ENCODE data around the gene IRF2.
"Not testable (repeated sequence)": the region's sequence is repeated elsewhere in the genome, so short reads cannot be mapped to it uniquely, and the experiment has no call there.

The IRF2 gene

DNA sequence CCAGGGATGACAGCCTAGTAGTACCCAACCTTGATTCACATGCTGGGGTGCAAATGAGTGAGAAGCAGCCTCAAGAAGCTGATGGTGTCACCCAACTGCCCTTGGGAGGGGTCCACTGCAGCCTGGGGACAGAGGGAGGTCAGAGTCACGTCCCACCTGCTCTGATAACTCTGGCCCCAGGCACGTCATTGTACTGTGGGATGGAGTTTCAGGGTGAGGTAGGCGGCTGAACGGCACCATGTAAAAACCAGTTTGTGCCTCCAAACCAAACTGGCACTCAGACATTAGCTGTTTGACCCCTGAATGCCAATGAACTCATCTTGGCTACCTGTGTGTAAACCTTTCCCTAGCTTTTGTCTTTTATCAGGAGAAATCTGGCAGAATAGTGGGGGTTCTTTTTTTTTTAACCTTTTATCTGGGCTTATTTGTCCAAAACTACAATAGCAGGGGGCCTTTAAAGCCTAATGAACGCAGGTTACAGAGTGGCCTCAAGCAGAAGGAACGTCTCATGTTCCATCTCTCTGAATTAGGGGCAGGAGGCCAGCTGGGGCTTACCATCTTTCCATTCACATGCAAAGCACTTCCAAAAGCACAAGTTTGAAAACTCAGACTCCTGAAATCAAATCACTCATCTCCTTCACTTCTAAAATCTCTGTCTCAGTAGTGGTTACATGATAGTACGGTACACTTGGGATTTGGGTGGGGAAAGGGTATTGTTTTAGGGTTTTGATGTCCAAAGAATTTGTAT is 89.4 kb downstream of the IRF2 start:
- no peak for DNase-seq

DNA sequence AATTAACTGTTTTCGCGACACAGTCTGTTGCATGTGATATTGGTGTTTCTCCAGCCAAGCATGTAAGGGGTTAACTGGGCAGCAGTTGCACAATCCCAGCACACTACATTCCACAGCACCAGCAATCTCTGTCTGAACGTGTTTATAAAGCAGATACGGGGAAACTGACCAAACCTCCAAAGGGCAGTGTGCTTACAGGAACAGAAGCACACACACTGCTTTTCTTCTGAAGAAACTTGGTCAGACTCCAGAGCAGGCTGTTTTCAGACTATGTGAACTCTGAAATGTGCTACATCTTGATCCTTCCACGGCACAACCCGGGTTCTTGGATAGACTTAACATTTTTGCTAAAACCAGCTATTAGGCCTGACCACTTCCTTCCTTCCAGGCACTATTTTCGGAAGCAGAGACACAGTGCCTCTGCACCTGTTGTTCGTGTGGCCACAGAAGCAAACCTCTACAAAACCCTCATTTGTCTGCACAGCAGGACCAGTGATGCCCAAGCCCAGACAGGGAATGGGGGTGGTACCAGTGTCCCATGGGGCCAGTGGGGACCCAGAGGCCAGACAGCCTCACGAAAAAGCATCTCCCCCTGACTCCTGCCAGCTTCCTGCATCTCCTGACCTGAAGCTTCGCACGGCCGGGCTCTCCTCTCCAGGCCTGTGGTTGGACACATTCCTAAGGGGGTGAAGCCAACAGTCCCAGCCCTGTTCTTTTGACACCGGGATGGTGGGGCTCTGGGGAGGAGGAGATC is 90.1 kb downstream of the IRF2 start:
- DNase-seq: no peak

DNA sequence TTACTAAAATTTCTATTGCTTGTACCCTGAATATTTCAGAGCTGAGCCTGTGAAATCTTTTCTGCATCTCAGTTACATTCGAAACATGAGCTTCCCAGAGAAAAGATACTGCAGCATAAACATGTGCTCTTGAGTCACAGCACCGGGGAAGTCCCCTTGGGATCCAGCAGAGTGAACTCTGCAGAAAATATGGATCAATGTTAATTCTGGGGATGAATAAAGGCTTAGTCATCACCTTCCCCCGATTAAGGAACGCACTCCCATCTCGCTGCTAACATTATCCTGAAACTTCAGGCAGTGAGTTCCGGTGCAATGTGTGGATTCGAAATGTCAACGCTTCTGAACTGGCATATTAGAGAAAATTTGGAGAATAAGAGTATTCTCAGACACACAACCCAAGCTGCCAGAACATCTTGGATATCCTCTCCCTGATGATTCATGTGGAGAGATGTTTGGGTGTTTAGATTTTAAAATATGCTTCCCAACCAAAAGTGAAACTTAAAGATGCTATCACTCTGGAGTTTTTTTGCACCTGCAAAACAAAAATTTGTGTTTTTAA is 90.8 kb downstream of the IRF2 start:
- no peak for DNase-seq

DNA sequence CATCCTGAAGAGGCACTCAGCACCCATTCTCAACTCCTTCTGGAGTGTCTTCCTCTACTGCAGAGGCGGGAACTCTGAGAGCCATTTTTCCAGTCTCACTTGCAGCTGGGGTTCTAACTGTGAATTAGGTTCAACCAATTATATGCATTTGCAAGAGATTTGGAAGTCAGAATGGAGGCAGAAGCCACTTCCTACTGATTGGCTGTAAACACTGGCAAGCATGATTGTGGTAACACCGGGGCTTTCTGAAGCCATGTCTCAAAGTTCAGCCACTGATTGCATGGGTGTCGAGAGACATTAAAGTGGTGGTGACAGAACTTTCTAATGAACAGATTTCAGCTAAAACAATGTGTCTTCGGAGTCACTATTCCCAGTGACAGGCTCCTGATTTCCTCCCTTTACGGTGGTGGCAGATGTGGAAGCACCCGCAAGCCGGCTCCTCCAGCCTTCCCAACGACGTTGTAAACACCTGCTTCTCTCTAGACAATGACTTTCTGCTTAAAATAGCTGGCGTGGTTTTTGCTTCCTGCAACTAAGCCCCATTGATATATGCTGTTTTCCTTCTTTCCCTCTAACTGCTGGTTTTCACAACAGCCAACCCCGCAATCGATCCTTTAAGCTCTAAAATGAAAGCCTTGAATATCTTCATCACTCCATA is 92.0 kb downstream of the IRF2 start:
- no peak for DNase-seq

DNA sequence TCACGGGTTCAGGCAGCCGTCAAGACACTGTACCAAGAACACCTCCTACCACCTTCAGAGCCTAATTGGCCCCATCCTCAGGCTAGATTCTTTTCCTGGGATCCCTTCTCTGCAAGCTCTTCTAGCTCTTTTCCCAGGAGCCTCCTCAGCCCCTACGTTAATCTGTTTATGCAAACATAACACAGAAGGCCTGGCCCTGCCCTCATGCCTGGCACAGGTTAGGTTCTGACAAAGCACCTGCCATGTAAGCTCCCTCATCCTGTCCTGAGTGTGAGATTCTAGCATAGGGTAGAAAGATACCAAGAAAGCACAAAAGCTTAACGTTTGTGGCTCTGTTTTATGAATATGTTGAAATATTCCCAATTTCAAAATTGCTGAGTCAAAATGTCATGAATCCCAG is 93.6 kb downstream of the IRF2 start:
- DNase-seq: no peak

DNA sequence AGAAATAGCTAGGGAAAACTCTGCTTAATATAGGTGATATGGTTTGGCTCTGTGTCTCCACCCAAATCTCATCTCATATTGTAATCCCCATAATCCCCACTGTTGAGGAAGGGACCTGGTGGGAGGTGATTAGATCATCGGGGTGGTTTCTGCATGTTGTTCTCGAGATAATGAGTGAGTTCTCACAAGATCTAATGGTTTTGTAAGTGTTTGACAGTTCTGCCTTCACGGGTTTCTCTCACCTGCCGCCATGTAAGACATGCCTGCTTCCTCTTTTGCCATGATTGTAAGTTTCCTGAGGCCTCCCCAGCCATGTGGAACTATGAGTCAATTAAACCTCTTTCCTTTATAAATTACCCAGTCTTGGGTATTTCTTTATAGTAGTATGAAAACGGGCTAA is 94.1 kb downstream of the IRF2 start:
- DNase-seq: not testable (repeated sequence)

DNA sequence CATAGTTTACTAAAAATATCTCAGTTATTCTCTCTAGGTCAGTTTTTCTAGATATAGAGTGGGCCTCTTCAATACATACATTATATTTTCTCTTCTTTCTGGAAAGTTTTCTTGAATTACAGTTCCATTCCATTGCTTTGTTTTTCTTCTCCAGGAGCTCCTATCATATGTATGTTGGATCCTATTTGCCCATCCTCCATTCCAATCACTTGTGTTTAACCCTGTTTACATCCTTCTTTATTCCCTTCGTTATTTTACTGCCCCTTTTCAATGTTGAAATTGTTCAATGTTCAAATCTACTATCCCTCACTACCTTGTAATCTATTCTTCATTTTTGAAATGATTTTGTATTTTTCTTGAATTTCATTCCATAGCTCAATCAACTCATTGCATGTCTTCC is 97.4 kb downstream of the IRF2 start:
- DNase-seq: no peak

DNA sequence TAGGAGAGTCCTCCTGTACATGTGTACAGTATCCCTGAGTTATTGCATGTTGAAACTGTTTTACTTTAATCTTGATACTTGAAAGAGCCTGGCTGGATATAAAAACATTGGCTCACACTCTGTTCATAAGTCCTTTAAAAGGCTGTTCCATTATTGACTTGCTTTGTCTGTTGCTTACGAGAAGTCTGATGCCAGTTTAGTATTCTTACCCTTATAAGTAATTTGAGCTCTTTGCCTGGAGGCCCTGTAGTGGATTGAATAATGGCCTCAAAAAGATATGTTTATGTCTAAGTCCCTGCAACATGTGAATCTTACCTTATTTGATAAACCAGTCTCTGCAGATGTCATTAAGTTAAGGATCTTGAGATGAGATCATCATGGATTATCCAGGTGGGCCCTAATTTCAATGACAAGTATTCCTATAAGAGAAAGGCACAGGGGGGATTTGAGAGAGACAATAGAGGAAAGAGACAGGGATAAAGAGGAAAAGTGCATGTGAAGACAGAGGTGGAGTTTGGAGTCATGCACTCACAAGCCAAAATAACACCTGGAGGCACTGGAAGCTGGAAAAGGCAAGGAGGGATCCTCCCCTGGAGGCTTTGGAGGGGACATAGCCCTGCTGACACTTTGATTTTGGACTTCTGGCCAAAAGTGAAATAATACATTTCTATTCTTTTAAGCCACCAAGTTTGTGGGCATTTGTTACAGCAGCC is 98.1 kb downstream of the IRF2 start:
- no peak for DNase-seq

DNA sequence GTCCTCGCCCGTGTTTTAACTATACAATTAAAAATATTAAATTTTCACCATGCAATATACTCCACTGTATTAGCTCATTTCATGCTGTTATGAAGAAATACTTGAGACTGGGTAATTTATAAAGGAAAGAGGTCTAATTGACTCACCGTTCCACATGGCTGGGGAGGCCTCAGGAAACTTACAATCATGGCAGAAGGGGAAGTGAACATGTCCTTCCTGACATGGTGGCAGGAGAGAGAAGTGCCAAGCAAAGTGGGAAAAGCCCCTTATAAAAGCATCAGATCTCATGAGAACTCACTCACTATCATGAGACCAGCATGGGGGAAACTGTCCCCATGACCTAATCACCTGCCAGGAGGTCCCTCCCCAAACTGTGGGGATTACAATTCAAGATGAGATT is 98.7 kb downstream of the IRF2 start:
- DNase-seq: not testable (repeated sequence)

DNA sequence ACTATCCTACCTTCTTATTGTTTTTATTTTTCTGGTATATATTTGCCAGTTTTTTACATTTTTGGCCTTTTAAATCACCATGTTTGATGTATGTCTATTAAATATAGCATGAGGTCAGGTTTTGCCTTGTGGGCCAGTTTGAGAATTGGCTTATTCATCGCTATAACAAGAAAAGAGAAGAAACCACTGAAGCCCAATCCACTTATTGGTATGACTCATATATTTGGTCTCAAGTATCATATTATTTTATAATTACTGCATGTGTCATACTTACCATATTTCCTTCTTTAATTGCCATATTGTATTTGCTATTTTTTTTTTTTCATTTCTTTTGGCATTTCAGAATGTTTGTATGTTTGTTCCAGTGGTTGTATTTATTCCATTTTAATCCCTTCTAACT is 99.3 kb downstream of the IRF2 start:
- no peak for DNase-seq

DNA sequence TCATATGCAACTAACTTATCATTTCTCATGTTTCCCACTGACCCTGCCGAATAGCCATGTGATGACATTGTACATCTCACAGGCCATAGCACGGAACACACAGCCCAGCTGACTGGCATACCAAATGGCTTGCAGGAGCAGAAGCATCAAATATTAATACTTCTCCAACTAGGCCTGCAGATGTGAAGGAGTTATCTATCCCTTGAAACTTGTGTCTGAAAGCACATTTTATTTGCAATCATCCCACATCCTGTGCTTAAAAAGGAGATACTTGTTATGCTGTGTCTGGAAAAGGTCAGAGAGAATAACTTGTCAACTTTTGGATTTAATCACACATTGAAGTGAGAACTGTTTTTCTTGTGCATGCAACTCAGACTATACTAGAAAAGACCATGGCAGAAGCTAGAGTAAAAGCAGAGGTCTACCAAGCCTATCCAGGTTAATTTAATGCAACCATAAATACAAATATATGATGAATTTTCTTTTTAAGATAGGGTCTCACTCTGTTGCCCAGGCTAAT is 100.4 kb downstream of the IRF2 start:
- no peak for DNase-seq

DNA sequence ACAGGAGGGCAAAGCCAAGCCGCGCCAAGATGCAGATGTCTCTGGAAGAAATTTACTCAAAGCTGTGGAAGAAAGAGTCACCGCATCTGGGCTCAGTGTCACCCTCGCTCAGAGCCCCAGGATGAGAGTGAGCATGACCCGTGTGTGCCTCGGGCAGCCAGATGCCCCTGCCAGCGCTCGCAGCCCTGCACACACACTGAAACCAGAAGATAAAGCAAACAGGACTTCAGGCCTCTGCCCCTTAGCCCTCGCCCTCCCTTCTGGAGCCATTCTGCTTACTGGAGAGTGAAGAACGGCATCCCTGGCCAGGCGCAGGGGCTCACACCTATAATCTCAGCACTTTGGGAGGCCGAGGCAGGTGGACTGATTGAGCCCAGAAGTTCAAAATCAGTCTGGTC is 103.0 kb downstream of the IRF2 start:
- no peak for DNase-seq

DNA sequence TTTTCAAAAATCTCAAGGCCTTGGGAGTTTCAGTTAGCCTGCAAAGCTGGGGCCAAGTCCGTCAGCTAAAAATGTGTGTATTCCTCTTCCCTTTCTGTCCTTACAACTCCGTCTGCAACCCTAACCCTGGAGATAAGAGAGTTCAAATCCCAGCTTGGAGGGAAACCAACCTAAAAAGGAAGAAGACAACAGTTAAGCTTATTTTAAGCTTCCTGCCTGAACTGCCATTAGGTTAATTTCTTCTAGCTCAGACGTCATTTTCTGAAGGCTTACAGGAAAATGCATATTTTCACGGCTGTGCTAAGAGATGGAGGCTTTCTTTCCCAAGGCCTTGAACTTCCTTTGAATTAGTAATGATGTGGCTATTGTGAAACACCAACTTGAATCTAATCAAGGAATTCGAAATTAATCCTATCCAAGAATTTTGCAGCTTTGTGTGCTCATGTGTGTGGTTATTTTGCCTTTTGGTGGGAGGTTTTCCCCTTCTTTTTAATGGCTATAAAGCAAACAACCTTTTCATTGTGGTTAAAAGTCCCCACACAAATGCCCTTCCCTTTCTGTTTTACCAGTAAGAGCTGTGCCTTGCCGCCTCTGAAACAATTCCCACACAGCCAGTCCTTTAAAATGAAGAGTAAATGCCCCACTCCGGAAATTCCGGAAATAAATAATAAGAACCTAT is 103.5 kb downstream of the IRF2 start:
- DNase-seq: no peak

DNA sequence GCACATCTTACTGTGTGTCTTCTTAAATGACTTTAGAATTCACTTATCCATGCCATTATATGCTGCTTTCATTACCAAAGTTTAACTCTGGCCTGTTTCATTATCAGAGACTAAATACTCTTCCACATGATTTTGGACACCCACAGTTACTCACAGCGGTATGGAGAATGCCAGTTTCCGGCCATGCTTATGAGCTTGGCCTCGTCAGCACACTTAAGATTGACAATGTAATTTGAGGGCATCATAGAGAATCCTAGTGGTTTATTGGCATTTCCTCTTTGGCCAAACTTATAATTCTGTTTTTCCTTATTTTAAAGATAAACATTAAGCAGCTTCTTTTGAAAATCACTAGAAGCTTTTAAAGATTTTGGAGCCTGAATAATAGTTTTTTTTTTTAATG is 104.5 kb downstream of the IRF2 start:
- no peak for DNase-seq

DNA sequence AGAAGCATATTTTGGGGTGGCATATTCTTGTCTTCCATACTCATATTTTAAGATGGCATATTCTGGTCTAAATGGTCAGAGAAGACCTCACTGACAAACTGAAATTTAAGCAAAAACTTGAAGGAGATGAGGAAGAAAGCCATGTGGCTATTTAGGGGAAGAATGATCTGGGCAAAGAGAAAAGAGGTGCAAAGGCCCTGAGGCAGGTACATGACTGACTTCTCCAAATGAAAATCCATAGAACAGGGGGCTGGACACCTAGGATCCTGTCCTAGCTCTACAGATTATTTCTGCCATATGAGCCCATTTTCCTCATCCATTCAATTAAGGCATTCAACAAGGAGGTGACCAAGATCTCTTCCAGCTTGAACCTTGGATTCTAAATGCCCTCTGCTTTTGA is 105.6 kb downstream of the IRF2 start:
- no peak for DNase-seq

DNA sequence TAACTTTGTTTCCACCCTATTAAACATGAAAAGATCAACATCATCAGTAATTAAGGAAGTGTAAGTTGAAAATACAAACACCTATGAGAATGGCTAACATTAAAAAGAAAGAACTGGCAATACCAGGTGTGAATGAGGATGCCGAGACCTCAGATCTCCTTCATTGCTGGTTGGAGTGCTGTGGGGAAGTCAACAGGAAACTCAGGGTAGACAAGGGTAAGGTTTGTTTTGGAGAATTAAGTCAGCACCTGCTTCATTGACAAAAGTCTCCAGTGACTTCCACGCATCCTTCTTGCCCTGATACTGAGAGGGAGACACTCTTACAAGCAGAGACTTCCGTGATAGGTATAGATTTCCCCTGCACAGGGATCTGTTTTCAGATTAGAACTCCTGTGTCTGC is 106.1 kb downstream of the IRF2 start:
- DNase-seq: no peak

DNA sequence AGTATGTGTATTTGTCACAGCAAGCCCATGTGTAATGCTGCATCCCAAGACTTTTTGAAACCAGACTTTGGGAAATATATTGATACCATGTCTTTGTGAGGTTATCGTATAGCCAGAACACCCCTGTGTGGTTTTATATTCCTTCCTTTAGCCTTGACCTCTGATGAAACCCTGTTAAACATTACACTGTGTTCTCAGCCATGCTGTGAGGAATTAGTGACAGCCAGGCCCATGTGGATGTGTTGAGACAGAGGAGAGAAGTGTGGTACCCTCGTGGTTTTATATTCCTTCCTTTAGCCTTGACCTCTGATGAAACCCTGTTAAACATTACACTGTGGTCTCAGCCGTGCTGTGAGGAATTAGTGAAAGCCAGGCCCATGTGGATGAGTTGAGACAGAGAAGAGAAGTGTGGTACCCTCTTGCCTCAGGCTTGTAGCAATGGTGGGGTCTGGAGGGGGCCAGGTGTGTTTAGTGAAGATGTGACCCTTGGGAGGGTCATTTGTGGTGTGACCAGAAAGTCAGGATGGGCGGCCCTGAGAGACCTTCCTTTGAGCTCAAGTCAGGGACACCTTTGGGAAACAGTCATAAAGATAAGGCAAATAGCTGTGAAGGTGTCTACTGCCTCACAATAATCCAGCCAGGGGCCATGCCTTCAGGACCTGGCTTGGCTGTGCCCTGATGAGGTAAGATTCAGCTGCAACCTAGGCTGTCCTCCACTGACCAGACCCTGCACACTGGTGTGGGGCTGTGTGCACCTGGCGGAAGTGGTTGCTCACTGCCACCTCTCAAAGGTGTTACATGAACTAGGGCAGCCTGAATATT is 110.0 kb downstream of the IRF2 start:
- DNase-seq: no peak

DNA sequence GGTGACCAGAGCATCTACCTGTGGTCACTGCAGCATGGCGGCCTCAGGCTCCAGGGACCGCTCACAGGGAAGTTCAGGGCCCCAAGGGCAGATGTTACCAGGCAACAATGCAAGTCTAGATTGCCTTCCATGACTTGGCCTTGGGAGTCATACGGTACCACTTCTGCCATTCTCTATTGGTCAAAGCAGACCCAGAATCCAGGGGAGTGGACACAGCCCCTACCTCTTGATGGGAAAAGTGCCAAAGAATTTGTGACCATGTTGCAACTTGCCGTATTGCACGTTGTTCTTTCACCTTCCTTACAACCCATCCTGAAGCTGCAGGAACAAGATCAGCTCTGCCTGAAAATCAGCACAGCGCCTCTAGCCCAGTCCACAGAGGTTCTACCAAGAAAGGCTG is 111.1 kb downstream of the IRF2 start:
- DNase-seq: no peak

DNA sequence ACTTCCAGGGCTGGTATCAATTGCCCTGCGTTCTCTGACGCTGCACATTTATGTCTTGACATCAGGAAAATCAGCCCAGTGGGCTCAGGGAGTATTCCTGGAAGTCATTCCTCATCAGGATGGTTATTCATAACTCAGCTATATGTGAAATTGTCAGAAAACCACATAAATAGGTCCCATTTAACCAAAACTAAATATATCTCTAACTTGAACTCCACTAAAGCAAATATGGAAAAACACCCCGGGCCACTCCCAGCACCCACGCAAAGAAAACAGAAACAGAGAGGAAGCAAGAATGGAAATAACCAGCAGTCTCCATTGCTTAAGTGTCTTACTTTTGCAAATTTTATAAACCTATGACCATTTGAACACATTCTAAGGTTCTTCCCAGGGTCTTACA is 112.0 kb downstream of the IRF2 start:
- no peak for DNase-seq

DNA sequence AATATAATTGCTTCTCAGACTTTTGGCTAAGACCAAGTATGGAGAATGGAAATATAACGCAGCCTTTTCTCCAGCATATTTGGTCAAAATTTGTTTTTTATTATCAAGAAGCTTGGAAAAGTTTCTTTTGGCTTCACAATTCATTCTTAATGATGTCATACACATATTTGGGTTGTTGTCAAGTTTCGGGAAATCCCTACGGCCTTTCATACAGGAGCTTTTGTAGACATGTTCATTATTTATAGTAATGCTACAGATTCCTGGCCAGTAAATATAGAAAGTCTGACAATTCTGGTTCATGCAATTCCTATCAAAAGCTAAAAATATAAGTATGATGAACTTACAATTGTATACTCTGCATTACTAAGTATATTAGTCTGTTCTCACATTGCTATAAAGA is 112.9 kb downstream of the IRF2 start:
- no peak for DNase-seq

DNA sequence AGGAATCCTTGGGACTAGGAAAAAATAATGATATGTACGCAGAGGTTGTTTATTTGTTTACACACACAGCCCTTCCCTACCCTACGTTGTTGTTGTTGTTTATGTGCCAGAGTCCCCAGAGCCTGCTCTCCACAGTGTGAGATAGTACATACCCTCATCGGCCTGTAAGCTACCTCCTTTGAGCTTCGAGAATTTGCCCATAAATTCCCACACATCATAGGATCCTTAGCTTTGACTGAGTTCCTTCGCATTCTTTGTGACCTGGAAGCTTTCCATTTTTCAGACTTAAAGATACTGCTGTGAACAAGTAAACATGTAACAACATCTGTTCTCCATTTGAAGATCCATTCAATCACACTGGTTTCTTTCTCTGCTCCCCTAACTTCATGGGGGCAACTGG is 114.5 kb downstream of the IRF2 start:
- DNase-seq: no peak
